GM12865 (cell line): ENCODE results near the gene MORC1.

Source experiments
- DNase-seq: peaks from one replicate; pipeline ENCODE4 v3.0.0; 2010; ENCODE audit warnings: low read depth
- H3K4me3 ChIP-seq: 2 replicates; pipeline ENCODE4 v1.5.1; 2011; ENCODE audit warnings: mild to moderate bottlenecking, low read depth, low read length, control low read depth
- TF ChIP-seq, protein P1 (sequence below): IDR thresholded peaks from 2 replicates; pipeline ENCODE4 v1.5.1; 2011; ENCODE audit warnings: low read length, control low read depth, low read depth, inconsistent platforms; ENCODE audit not compliant: insufficient read depth; ENCODE audit errors: missing control alignments

Gene MORC1

DNA sequence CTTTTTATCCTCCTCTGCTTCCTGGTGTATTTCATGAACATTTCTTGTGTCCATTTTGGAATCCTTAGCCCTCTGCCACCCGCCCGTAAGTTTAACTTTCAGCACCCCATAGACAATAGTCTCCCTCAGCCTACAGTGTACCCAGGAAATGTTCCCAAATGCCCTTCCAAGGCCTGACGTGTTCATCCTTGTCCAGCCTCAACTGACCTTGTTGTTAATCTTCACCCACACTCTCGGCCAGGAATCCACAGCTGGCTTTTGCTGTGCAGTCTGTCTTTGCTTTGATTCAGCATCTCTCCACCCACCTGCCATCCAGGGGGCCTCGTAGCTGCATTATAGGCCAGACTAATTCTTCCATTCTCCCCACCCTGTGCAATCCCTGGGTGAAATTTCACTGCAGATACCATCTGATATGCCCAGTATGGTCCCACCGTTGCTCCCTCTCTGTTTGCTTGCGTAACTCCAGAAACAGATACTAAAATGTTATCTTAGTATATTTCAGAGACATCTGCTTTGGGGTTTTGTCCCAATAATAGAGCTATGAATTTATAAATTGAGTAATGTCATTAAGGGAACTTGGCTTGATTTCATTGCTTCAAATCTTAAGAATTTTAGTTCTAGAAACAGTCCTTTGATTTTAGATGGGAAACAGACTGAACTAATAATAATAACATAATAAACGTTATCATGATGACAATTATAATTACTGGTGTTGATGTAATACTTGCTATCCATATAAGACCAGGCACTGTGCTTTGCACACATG lies 180.8 kb downstream of the MORC1 start:
- H3K4me3 ChIP-seq, result no peak overlapping the region
- TF ChIP-seq, protein P1, sequence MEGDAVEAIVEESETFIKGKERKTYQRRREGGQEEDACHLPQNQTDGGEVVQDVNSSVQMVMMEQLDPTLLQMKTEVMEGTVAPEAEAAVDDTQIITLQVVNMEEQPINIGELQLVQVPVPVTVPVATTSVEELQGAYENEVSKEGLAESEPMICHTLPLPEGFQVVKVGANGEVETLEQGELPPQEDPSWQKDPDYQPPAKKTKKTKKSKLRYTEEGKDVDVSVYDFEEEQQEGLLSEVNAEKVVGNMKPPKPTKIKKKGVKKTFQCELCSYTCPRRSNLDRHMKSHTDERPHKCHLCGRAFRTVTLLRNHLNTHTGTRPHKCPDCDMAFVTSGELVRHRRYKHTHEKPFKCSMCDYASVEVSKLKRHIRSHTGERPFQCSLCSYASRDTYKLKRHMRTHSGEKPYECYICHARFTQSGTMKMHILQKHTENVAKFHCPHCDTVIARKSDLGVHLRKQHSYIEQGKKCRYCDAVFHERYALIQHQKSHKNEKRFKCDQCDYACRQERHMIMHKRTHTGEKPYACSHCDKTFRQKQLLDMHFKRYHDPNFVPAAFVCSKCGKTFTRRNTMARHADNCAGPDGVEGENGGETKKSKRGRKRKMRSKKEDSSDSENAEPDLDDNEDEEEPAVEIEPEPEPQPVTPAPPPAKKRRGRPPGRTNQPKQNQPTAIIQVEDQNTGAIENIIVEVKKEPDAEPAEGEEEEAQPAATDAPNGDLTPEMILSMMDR, result no peak
- DNase-seq, result no peak

DNA sequence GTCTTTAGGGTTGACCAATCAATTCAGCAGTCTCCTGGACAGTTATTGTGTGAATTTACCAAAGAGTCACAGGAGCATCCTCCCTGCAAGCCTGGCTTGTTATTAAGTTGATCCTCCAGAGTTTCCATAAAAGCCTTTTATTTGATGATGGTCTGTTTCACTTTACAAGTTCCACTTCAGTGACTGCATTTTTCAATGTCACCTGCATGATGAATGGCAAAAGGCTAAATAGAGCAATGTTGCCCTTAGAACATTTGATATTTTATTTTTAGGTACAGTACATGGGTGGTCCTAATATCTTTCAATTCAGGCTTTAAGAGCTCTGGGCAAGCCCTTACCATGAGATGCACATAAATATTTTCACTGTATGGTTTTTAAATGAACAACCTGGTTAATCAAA lies 186.9 kb downstream of the MORC1 start:
- TF ChIP-seq, protein P1, result no peak
- H3K4me3 ChIP-seq, result no peak overlapping the region
- no peak for DNase-seq

DNA sequence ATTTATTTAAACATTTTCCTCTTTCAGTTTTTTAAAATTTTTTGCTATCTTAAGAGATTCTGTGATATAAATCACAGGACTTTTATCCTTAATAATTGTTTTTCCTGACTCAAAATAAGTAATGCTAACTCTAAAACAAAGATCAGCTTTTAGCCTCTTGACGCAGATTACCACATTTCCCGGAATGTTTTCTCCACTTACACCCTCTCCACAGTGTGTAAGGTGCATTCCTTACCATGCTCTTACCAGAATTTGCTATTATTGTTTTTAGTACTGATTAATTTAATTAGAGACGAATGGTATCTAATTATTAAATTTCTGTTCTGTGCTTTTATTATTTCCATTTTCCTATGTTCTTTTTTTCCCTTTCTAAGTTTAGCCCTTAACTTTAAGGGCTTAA lies 199.1 kb downstream of the MORC1 start:
- H3K4me3 ChIP-seq, result no peak overlapping the region
- DNase-seq, result no peak
- TF ChIP-seq, protein P1, result no peak

DNA sequence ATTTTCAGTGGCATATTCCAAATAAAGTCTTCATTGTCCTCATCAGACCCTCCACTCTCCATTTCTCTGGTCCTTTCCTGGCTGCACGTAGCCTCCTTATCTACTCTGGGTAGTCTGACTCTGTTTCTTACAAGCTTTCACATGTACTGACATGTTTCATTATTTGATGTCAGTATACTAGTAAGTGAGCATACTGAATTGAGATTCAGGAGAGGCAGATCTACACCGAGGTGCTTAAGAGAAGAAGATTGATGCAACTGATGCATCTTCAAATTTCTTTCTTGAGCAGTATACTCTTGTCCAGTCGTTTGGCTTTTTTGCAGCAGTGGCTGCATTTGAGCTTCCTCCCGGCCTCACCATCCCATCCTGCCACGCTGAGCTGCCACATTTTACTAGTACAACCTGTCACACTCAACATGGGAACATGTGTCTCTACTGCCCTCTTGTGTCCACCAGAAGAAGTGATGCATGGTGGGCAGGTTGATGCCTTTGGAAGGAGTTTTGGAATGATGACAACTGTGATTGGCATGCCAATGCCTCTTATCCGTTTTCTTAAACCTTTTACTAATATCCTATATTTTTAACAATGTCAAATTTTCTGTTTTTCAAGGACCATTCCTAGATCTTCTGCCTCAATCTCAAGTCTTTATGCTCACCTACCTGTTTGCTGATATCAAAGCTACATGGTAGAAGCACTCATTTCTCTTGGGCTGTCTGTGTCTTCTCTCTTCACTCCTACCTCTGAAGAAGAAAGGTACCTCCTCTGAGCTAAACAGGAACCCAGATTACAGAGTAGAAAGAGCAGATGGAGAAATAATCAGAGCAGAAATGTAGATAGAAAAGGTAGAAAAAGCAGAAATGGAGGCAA lies 202.9 kb downstream of the MORC1 start:
- DNase-seq, result peak; percentile 77
- no peak overlapping the region for H3K4me3 ChIP-seq
- TF ChIP-seq, protein P1, result peak; percentile 92

DNA sequence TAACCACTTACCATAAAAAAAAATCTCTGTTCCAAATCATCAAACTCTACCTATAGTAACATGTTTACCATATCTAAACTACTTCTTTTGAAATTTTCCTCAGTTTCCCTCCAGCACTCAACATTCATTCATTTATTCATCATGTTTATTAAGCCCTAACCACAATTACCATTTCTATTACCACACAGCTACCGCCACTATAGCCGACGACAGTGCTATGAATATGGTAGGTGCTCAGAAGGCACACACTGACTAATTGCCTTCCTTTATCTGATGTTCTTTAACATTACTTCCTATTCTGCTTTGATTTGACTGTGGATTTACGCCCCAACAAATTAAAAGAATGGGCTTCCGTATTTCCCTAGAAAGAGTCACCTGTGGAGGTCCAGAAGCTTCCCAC lies 208.1 kb downstream of the MORC1 start:
- no peak overlapping the region for H3K4me3 ChIP-seq
- no peak for DNase-seq
- TF ChIP-seq, protein P1, result no peak
